K562 (cell line): Measurements from ENCODE around the gene ATRN. TPM values are rescaled to one million over a fixed set of nuclear protein-coding genes. Genes with fewer than 3 reads are reported as not detected.
A peak's percentile ranks its signal among the peaks of the same experiment; 100 is the strongest.

Experiments
- BCOR ChIP-seq: fragments of 450-650 bp; IDR thresholded peaks from 2 replicates; pipeline ENCODE4 v1.6.1; 2016
- EGR1 ChIP-seq: fragments of 450-650 bp; conservative IDR thresholded peaks from 2 replicates; pipeline ENCODE4 v1.6.1; 2017; ENCODE audit warnings: mild to moderate bottlenecking
- GATA2 ChIP-seq: sonication (generic); formaldehyde crosslinking; IDR thresholded peaks from 2 replicates; pipeline ENCODE4 v1.4.0; 2020; ENCODE audit warnings: mild to moderate bottlenecking, missing genetic modification reagents
- HBP1 ChIP-seq: fragments of 450-650 bp; formaldehyde crosslinking; IDR thresholded peaks from 2 replicates; pipeline ENCODE4 v1.4.0; 2022; ENCODE audit warnings: missing genetic modification characterization
- HEY1 ChIP-seq: fragments of 250-450 bp; sonication (Bioruptor Pico); IDR thresholded peaks from 2 replicates; pipeline ENCODE4 v1.5.0; 2020; ENCODE audit warnings: mild to moderate bottlenecking, moderate library complexity, borderline replicate concordance
- ILK ChIP-seq: fragments of 450-650 bp; IDR thresholded peaks from 2 replicates; pipeline ENCODE4 v1.6.1; 2016; ENCODE audit warnings: missing genetic modification characterization, low read depth, mild to moderate bottlenecking, missing compliant biosample characterization, moderate library complexity, borderline replicate concordance
- JUNB ChIP-seq: fragments of 450-650 bp; formaldehyde crosslinking; conservative IDR thresholded peaks from 2 replicates; pipeline ENCODE4 v1.4.0; 2020; ENCODE audit warnings: mild to moderate bottlenecking
- MBD1 ChIP-seq: fragments of 250-450 bp; sonication (Bioruptor Pico); IDR thresholded peaks from 2 replicates; pipeline ENCODE4 v1.8.0; 2022; ENCODE audit warnings: inconsistent platforms
- MLX ChIP-seq, 2 experiments: fragments of 450-650 bp in 1 of 2; sonication (generic) in 1 of 2; formaldehyde crosslinking; conservative IDR thresholded peaks; 2 replicates each; pipeline versions ENCODE4 v1.4.0 to v1.8.1; 2020 to 2022; ENCODE audit warnings: mild to moderate bottlenecking in 1 of 2, missing genetic modification reagents in 1 of 2
- MTA2 ChIP-seq: fragments of 450-650 bp; IDR thresholded peaks from 2 replicates; pipeline ENCODE4 v1.6.1; 2016; ENCODE audit warnings: low read depth
- NFIX ChIP-seq: fragments of 250-450 bp; sonication (Bioruptor Pico); IDR thresholded peaks from 2 replicates; pipeline ENCODE4 v1.4.0; 2020; ENCODE audit warnings: low read depth, mild to moderate bottlenecking, moderate library complexity
- NR2C1 ChIP-seq, 2 experiments: fragments of 450-650 bp; IDR thresholded peaks; 2 replicates each; pipeline ENCODE4 v1.6.1; 2017; ENCODE audit warnings: mild to moderate bottlenecking in 2 of 2, antibody characterized with exemption in 1 of 2, inconsistent platforms in 1 of 2, missing compliant biosample characterization in 1 of 2, missing genetic modification characterization in 1 of 2
- RCOR1 ChIP-seq, 2 experiments: IDR thresholded peaks; 2 replicates each; pipeline ENCODE4 v1.6.1; 2012; ENCODE audit warnings: low read depth in 2 of 2, low read length in 2 of 2, borderline replicate concordance in 1 of 2, improper control_type of control experiment in 1 of 2
- TRIM25 ChIP-seq: fragments of 450-650 bp; IDR thresholded peaks from 2 replicates; pipeline ENCODE4 v1.7.0; 2016; ENCODE audit warnings: borderline replicate concordance
- ZBTB11 ChIP-seq, 3 experiments: fragments of 200-800 bp in 1 of 3; fragments of 250-450 bp in 1 of 3; fragments of 450-650 bp in 1 of 3; sonication (Bioruptor Pico) in 1 of 3; sonication (Bioruptor generic) in 1 of 3; formaldehyde crosslinking in 1 of 3; IDR thresholded peaks; 2 replicates each; pipeline versions ENCODE4 v1.6.1 to v1.8.0; 2016 to 2022; ENCODE audit warnings: mild to moderate bottlenecking in 2 of 3, missing genetic modification characterization in 2 of 3, missing compliant biosample characterization in 1 of 3, moderate library complexity in 1 of 3
- ZNF175 ChIP-seq: fragments of 200-800 bp; sonication (Bioruptor generic); IDR thresholded peaks from 2 replicates; pipeline ENCODE4 v1.6.1; 2016; ENCODE audit warnings: low read depth, mild to moderate bottlenecking, missing genetic modification characterization, missing compliant biosample characterization
- ZNF184 ChIP-seq: sonication (generic); formaldehyde crosslinking; IDR thresholded peaks from 2 replicates; pipeline ENCODE4 v1.5.0; 2020; ENCODE audit warnings: missing genetic modification reagents
- ZNF224 ChIP-seq: sonication (generic); formaldehyde crosslinking; IDR thresholded peaks from 2 replicates; pipeline ENCODE4 v1.8.0; 2022; ENCODE audit warnings: mild to moderate bottlenecking, missing genetic modification reagents
- ZNF24 ChIP-seq: fragments of 450-650 bp; IDR thresholded peaks from 2 replicates; pipeline ENCODE4 v1.6.1; 2016
- ZNF3 ChIP-seq: fragments of 250-450 bp; sonication (Bioruptor Pico); IDR thresholded peaks from 2 replicates; pipeline ENCODE4 v1.5.0; 2021; ENCODE audit warnings: mild to moderate bottlenecking, moderate library complexity
- polyA plus RNA-seq, 8 experiments: library from polyadenylated mRNA; depleted of rRNA in 4 of 8; stranded (reverse) in 5 of 8; unstranded in 3 of 8; fragments of >200 nt; fragmentation: Nextera tagmentation in 2 of 8; fragmentation: Illumina TruSeq in 1 of 8; extraction: Ambion mirVana in 2 of 8; extraction: Trizol in 1 of 8; gene quantifications; 2 replicates each; pipeline versions ENCODE4 v1.2.1 to v1.2.3, GENCODE V29; 2011 to 2014; ENCODE audit warnings: inconsistent platforms in 1 of 8, missing spikeins in 1 of 8
- total RNA-seq, 7 experiments: library from RNA; depleted of rRNA in 6 of 7; stranded (reverse); fragments of >200 nt in 6 of 7; fragmentation: Illumina TruSeq in 2 of 7; extraction: Trizol in 2 of 7; gene quantifications; 2 replicates each; pipeline versions ENCODE4 v1.2.1 to v1.2.3, GENCODE V29; 2011 to 2021; ENCODE audit warnings: low replicate concordance in 1 of 7

The ATRN gene
- total and polyA plus RNA-seq, 9 of the 15 experiments (the other 6 are each of a cell fraction or from before 2014, with no cell fraction given), result 0.69 to 16.5 (median 7.6) TPM

GRCh38 chr20:3470208-3470626 lies 601 bp upstream of the ATRN start (continued):
- TF ChIP-seq ILK (no peak), ZNF175 (CRISPR knock-in tag) (no peak), ZNF24 (no peak), MBD1 (0 out of 2 replicates have a peak, but pooled peaks have one; percentile 37), ZNF3 (CRISPR knock-in tag) (no peak), ZNF184 (no peak), NR2C1 (IDR thresholded peaks at IDR 0.05) (no peak), NR2C1 (tag; IDR thresholded peaks at IDR 0.05) (no peak), NFIX (CRISPR knock-in tag) (no peak), RCOR1 (IDR thresholded peaks at IDR 0.05; ENCODE audit: borderline replicate concordance in 1 of 2, low read depth in 2 of 2, low read length in 2 of 2) (no peak), GATA2 (CRISPR knock-in tag) (0 out of 2 replicates have a peak, but pooled peaks have one; percentile 10), ZBTB11 (CRISPR knock-in tag; IDR thresholded peaks at IDR 0.05) (no peak), BCOR (peak; percentile 62; the same call in 1 of the 2 replicates), JUNB (CRISPR knock-in tag) (no peak), MLX (CRISPR knock-in tag; conservative IDR thresholded peaks at IDR 0.05) (no peak), HBP1 (CRISPR knock-in tag) (no peak), MTA2 (no peak), ZNF224 (CRISPR knock-in tag) (no peak), EGR1 (no peak), TRIM25 (no peak), HEY1 (CRISPR knock-in tag) (no peak)
